ENCODE data around the gene CDC42BPA. TPM values are rescaled to one million over a fixed set of nuclear protein-coding genes. Genes with fewer than 3 reads are reported as not detected.
"Not testable (repeated sequence)": the region's sequence is repeated elsewhere in the genome, so short reads cannot be mapped to it uniquely, and the experiment has no call there.

CDC42BPA gene
- total RNA-seq, 1 experiment from 2014 or later = 102 TPM

DNA sequence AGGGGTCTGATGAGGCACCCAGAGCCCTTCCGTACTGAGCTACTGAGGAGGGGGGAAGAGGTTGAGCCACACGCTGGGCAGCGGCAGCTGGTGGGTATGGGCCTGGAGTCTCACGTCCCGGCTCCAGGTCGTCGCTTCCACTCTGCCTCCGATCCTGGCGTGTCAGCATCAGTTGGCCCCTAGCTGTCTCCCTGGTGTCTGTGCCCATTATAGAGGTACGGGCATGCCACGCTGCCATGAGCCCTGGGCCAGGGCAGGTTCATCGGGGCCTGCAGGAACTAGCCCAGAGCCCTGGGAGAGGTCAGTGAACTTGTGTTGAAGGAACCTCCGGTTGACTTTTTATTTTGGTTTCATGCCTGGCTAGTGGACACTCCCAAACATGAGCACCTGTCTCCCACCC lies 360.0 kb downstream of the CDC42BPA start:
- Mint-ChIP-seq H3K9me3 (ENCODE audit: unreplicated experiment) (peaks cover 14% of the 10 kb centered on the region), H3K36me3 (ENCODE audit: insufficient read depth, unreplicated experiment) (peaks cover 22% of the 10 kb centered on the region), H3K27ac (ENCODE audit: low read depth, unreplicated experiment) (no peak overlapping the region), H3K4me1 (ENCODE audit: insufficient read depth, unreplicated experiment) (no peaks in the 10 kb centered on the region), H3K27me3 (ENCODE audit: insufficient read depth, unreplicated experiment) (no peaks in the 10 kb centered on the region), H3K4me3 (ENCODE audit: unreplicated experiment) (no peak overlapping the region)
- no peak for DNase-seq (ENCODE audit: unreplicated experiment)
- BruUV-seq (replicated peaks) = no TSS peak
- POLR2A ChIA-PET = no interaction called here
- TF ChIP-seq, protein P1, sequence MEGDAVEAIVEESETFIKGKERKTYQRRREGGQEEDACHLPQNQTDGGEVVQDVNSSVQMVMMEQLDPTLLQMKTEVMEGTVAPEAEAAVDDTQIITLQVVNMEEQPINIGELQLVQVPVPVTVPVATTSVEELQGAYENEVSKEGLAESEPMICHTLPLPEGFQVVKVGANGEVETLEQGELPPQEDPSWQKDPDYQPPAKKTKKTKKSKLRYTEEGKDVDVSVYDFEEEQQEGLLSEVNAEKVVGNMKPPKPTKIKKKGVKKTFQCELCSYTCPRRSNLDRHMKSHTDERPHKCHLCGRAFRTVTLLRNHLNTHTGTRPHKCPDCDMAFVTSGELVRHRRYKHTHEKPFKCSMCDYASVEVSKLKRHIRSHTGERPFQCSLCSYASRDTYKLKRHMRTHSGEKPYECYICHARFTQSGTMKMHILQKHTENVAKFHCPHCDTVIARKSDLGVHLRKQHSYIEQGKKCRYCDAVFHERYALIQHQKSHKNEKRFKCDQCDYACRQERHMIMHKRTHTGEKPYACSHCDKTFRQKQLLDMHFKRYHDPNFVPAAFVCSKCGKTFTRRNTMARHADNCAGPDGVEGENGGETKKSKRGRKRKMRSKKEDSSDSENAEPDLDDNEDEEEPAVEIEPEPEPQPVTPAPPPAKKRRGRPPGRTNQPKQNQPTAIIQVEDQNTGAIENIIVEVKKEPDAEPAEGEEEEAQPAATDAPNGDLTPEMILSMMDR (IDR thresholded peaks at IDR 0.05; ENCODE audit: unreplicated experiment) = no peak
- CTCF ChIA-PET = no interaction called here
- intact Hi-C loops (cut with micrococcal nuclease) = no loop called here

DNA sequence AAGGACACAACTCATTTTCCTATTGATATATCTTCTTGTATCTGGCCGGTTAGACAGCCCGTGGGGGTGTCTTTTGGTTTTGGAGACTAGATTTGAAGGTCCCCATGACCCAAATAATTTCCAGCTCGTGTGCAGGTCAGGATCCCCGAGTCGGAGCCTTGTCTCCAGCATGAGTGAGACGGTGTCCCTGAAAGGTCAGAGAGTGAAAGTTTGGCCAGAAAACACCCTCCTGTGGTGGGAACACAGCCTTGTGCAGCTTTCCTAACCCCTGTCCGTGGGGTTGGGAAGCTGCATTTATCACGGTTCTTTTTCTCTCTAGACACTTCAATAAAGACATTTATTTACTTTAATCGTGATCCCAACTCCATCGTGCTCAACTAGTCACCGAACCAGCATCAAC lies 360.6 kb downstream of the CDC42BPA start:
- POLR2A ChIA-PET = interaction anchor here (0.8 kb wide), 1 partner anchor 17 kb away, joined by 3 read pairs; the partner anchor contains the start of gene COQ8A
- no peaks in the 10 kb centered on the region for H3K4me1 Mint-ChIP-seq (ENCODE audit: insufficient read depth, unreplicated experiment)
- CTCF ChIA-PET = no interaction called here
- H3K27ac Mint-ChIP-seq (ENCODE audit: low read depth, unreplicated experiment) = no peak overlapping the region
- intact Hi-C loops (cut with micrococcal nuclease) = no loop called here
- peaks cover 14% of the 10 kb centered on the region for H3K9me3 Mint-ChIP-seq (ENCODE audit: unreplicated experiment)
- no peak overlapping the region for H3K4me3 Mint-ChIP-seq (ENCODE audit: unreplicated experiment)
- no peaks in the 10 kb centered on the region for H3K27me3 Mint-ChIP-seq (ENCODE audit: insufficient read depth, unreplicated experiment)
- peaks cover 22% of the 10 kb centered on the region for H3K36me3 Mint-ChIP-seq (ENCODE audit: insufficient read depth, unreplicated experiment)
- DNase-seq (ENCODE audit: unreplicated experiment) = no peak
- TF ChIP-seq, protein P1 (IDR thresholded peaks at IDR 0.05; ENCODE audit: unreplicated experiment) = no peak
- no TSS peak for BruUV-seq (replicated peaks)

DNA sequence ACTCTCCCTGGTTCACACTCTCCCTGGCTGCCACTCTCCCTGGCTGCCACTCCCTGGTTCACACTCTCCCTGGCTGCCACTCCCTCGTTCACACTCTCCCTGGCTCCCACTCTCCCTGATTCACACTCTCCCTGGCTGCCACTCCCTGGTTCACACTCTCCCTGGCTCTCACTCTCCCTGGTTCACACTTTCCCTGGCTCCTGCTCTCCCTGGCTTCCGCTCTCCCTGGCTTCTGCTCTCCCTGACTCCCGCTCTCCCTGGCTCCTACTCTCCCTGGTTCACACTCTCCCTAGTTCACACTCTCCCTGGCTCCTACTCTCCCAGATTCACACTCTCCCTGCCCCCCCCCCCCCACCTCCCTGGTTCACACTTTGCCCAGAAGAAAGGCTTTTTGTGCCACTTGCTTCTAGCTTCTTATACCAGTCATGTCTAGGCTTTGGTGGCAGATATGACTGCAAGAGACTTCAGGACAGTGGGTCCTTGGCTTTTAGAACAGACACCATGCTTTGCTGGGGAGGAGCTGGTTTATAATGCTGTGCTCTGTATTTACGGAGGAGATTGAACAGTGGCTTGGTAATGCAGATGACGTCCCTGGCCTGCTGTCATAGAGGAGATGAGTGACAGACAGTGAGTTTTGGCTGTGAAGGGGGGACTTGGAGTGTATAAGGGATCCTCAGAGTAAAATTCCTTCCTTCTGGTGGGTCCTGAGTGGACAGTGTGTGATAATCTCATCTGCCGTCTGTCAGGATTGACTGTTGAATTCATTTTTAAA lies 361.2 kb downstream of the CDC42BPA start:
- Mint-ChIP-seq H3K4me3 (ENCODE audit: unreplicated experiment) (no peak overlapping the region), H3K9me3 (ENCODE audit: unreplicated experiment) (peaks cover 14% of the 10 kb centered on the region), H3K36me3 (ENCODE audit: insufficient read depth, unreplicated experiment) (peaks cover 16% of the 10 kb centered on the region), H3K4me1 (ENCODE audit: insufficient read depth, unreplicated experiment) (no peaks in the 10 kb centered on the region), H3K27ac (ENCODE audit: low read depth, unreplicated experiment) (no peak overlapping the region), H3K27me3 (ENCODE audit: insufficient read depth, unreplicated experiment) (no peaks in the 10 kb centered on the region)
- intact Hi-C loops (cut with micrococcal nuclease) = no loop called here
- TF ChIP-seq, protein P1 (IDR thresholded peaks at IDR 0.05; ENCODE audit: unreplicated experiment) = no peak
- ChIA-PET POLR2A (interaction anchor here (0.8 kb wide), 1 partner anchor 17 kb away, joined by 3 read pairs; the partner anchor contains the start of gene COQ8A), CTCF (interaction anchor here (0.6 kb wide), 1 partner anchor 101 kb away, joined by 3 read pairs; no protein-coding TSS in a partner anchor)
- no peak for DNase-seq (ENCODE audit: unreplicated experiment)
- BruUV-seq (replicated peaks) = no TSS peak

DNA sequence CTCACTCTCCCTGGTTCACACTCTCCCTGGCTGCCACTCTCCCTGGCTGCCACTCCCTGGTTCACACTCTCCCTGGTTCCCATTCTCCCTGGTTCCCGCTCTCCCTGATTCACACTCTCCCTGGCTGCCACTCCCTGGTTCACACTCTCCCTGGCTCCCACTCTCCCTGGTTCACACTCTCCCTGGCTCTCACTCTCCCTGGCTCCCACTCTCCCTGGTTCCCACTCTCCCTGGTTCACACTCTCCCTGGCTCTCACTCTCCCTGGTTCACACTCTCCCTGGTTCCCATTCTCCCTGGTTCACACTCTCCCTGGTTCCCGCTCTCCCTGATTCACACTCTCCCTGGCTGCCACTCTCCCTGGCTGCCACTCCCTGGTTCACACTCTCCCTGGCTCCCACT lies 362.4 kb downstream of the CDC42BPA start:
- H3K36me3 Mint-ChIP-seq (ENCODE audit: insufficient read depth, unreplicated experiment) = peaks cover 12% of the 10 kb centered on the region
- H3K4me1 Mint-ChIP-seq (ENCODE audit: insufficient read depth, unreplicated experiment); POLR2A ChIA-PET: not testable (repeated sequence)

More for the DNA sequence above, 362.4 kb downstream of the CDC42BPA start:
- BruUV-seq (replicated peaks); CTCF ChIA-PET; H3K27me3 Mint-ChIP-seq (ENCODE audit: insufficient read depth, unreplicated experiment); intact Hi-C loops (cut with micrococcal nuclease); H3K27ac Mint-ChIP-seq (ENCODE audit: low read depth, unreplicated experiment); H3K4me3 Mint-ChIP-seq (ENCODE audit: unreplicated experiment); DNase-seq (ENCODE audit: unreplicated experiment): not testable (repeated sequence)
- peaks cover 14% of the 10 kb centered on the region for H3K9me3 Mint-ChIP-seq (ENCODE audit: unreplicated experiment)
